Fibroblast of lung (primary cell): ENCODE measurements around the gene NUB1.

Experiments used
- EZH2 ChIP-seq: IDR thresholded peaks from 2 replicates; pipeline ENCODE4 v1.5.1; 2012; ENCODE audit warnings: low read length, control low read depth, mild to moderate bottlenecking; ENCODE audit errors: missing control alignments
- TF ChIP-seq, protein P1 (sequence below), 2 donors: IDR thresholded peaks in 1 of 2; conservative IDR thresholded peaks in 1 of 2; 1 replicate in 1 of 2; 2 replicates in 1 of 2; pipeline ENCODE4 v1.5.1; 2011 to 2012; ENCODE audit warnings: low read length in 2 of 2, control low read depth in 1 of 2, inconsistent platforms in 1 of 2, low read depth in 1 of 2, mild to moderate bottlenecking in 1 of 2

DNA sequence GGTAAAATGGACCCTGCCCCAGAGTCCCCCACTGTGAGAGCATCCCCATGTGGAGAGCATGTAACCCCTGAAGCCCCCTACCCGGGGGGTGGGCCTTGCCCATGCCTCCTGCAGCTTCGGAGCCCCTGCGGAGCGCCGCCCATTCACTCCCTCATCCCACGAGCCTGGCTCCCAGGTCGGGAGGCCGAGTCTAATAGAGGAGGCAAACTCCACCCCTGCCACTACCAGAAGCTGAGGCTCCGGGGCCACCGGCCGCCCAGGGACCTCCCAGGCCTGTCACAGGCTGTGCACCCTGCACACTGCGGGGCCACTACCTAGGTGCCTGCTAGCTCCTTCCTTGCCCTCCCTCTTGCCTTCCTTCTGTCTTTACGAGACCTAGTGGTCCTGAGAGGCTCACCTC, 50.8 kb downstream of the NUB1 start:
- TF ChIP-seq, protein P1, sequence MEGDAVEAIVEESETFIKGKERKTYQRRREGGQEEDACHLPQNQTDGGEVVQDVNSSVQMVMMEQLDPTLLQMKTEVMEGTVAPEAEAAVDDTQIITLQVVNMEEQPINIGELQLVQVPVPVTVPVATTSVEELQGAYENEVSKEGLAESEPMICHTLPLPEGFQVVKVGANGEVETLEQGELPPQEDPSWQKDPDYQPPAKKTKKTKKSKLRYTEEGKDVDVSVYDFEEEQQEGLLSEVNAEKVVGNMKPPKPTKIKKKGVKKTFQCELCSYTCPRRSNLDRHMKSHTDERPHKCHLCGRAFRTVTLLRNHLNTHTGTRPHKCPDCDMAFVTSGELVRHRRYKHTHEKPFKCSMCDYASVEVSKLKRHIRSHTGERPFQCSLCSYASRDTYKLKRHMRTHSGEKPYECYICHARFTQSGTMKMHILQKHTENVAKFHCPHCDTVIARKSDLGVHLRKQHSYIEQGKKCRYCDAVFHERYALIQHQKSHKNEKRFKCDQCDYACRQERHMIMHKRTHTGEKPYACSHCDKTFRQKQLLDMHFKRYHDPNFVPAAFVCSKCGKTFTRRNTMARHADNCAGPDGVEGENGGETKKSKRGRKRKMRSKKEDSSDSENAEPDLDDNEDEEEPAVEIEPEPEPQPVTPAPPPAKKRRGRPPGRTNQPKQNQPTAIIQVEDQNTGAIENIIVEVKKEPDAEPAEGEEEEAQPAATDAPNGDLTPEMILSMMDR (conservative IDR thresholded peaks at IDR 0.05 in 1 of 2, IDR thresholded peaks at IDR 0.05 in 1 of 2; ENCODE audit: low read depth in 1 of 2, low read length in 2 of 2): no peak
- no peak for TF ChIP-seq EZH2
